Gastrocnemius medialis (tissue), 4 donors: ENCODE data around the gene MRPS2. TPM values are rescaled to one million over a fixed set of nuclear protein-coding genes. Genes with fewer than 3 reads are reported as not detected.

Experiments
- ATAC-seq, 2 donors: fragments of 150-250 bp; one replicate each; pipeline ENCODE4 v1.9.1; 2016
- DNase-seq, 2 donors: peaks; one replicate each; pipeline ENCODE4 v3.0.0-alpha.2; 2019
- H3K27ac ChIP-seq, 4 donors: fragments of 200-600 bp; sonication (generic); 1 replicate in 1 of 4; 2 replicates in 3 of 4; pipeline ENCODE4 v1.5.1; 2016 to 2018; ENCODE audit warnings: mild to moderate bottlenecking in 2 of 4, moderate library complexity in 1 of 4
- H3K27me3 ChIP-seq, 3 donors: fragments of 200-600 bp; sonication (generic) in 2 of 3; 1 replicate in 1 of 3; 2 replicates in 2 of 3; pipeline versions ENCODE4 v1.5.1 to v1.6.0; 2016 to 2019; ENCODE audit warnings: mild to moderate bottlenecking in 1 of 3, moderate library complexity in 1 of 3
- H3K36me3 ChIP-seq, 2 donors: fragments of 200-600 bp; sonication (generic) in 1 of 2; one replicate each; pipeline ENCODE4 v1.5.1; 2017 to 2018
- H3K4me1 ChIP-seq, 2 donors: fragments of 200-600 bp; sonication (generic) in 1 of 2; one replicate each; pipeline ENCODE4 v1.5.1; 2016 to 2017; ENCODE audit warnings: mild to moderate bottlenecking in 2 of 2
- H3K4me3 ChIP-seq, 4 donors: fragments of 200-600 bp; sonication (generic) in 3 of 4; 1 replicate in 1 of 4; 2 replicates in 3 of 4; pipeline ENCODE4 v1.5.1; 2016 to 2019; ENCODE audit warnings: mild to moderate bottlenecking in 2 of 4
- H3K9me3 ChIP-seq, 3 donors: fragments of 200-600 bp; sonication (generic) in 2 of 3; 1 replicate in 1 of 3; 2 replicates in 2 of 3; pipeline ENCODE4 v1.5.1; 2016 to 2019
- POLR2A ChIP-seq, 2 donors: fragments of 450-650 bp; IDR thresholded peaks; one replicate each; pipeline ENCODE4 v1.6.1; 2017; ENCODE audit warnings: antibody characterized with exemption in 2 of 2, mild to moderate bottlenecking in 2 of 2, moderate library complexity in 2 of 2
- in situ Hi-C, 4 donors: fragments of 200-750 bp; cut with MboI; loops; one replicate each; pipeline versions ENCODE4 v1.15.0 to v1.8.0; 2017; ENCODE audit warnings: low sequenced_read_pairs in 4 of 4
- intact Hi-C: fragments of 100-400 bp; cut with DNase I; formaldehyde crosslinking; loops from one replicate; pipeline ENCODE4 v1.15.1; 2023; ENCODE audit warnings: low total_unique reads
- total RNA-seq, 4 donors: library from RNA; depleted of rRNA; stranded (reverse); fragments of >200 nt; gene quantifications; one replicate each; pipeline versions ENCODE4 v1.1.0 to v1.2.3, GENCODE V29; 2016
- TF ChIP-seq, protein P1 (sequence below), 5 experiments: fragments of 450-650 bp in 3 of 5; fragments of 200-600 bp in 2 of 5; sonication (generic) in 2 of 5; IDR thresholded peaks in 4 of 5; conservative IDR thresholded peaks in 1 of 5; 1 replicate in 4 of 5; 2 replicates in 1 of 5; pipeline ENCODE4 v1.5.1; 2016 to 2019; ENCODE audit warnings: antibody characterized with exemption in 5 of 5, mild to moderate bottlenecking in 3 of 5, moderate library complexity in 3 of 5

Gene MRPS2
- total RNA-seq, 4 donors from 2014 or later, result 48.8 to 108 (median 69.5) TPM

DNA sequence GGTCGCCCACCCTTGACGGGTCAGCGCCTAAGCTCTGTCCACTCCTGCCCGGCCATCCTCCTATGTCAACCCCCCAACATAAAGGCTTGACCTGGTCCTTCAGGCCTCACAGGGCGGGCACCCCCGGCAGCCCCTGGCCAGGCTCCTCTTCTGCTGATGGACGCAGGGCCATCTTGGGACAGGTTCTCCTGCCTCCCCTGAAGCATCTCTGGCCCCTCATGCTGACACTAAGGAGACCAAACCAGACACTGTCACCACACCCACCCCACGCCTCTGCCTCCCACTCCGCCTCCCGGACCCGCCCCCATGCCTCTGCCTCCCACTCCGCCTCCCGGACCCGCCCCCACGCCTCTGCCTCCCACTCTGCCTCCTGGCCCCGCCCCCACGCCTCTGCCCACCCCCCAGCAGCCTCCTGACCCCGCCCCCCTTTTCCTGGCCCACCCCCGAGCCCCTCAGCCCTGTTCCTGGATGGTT, 52.3 kb downstream of the MRPS2 start:
- TF ChIP-seq, protein P1, sequence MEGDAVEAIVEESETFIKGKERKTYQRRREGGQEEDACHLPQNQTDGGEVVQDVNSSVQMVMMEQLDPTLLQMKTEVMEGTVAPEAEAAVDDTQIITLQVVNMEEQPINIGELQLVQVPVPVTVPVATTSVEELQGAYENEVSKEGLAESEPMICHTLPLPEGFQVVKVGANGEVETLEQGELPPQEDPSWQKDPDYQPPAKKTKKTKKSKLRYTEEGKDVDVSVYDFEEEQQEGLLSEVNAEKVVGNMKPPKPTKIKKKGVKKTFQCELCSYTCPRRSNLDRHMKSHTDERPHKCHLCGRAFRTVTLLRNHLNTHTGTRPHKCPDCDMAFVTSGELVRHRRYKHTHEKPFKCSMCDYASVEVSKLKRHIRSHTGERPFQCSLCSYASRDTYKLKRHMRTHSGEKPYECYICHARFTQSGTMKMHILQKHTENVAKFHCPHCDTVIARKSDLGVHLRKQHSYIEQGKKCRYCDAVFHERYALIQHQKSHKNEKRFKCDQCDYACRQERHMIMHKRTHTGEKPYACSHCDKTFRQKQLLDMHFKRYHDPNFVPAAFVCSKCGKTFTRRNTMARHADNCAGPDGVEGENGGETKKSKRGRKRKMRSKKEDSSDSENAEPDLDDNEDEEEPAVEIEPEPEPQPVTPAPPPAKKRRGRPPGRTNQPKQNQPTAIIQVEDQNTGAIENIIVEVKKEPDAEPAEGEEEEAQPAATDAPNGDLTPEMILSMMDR (IDR thresholded peaks at IDR 0.05 in 4 of 5, conservative IDR thresholded peaks at IDR 0.05 in 1 of 5), result no peak
- no peak for TF ChIP-seq POLR2A (IDR thresholded peaks at IDR 0.05)
- Histone ChIP-seq H3K27me3 (no peaks in the 10 kb centered on the region), H3K9me3 (no peaks in the 10 kb centered on the region), H3K4me3 (no peak overlapping the region), H3K4me1 (no peaks in the 10 kb centered on the region), H3K27ac (no peak overlapping the region), H3K36me3 (no peaks in the 10 kb centered on the region)
- intact Hi-C loops, result no loop called here
- in situ Hi-C loops, result no loop called here
- DNase-seq (no peak), ATAC-seq (no peak)

Other genes starting within 250 kb of the MRPS2 start
- gene PPP1R26, start 20.9 kb upstream of the MRPS2 start, total RNA-seq, result 1 to 10 TPM; 2.6 to 7.1 (median 5.1) TPM
- gene LCN1, start 20.8 kb downstream of the MRPS2 start, total RNA-seq, result not detected
- gene OBP2A, start 45.4 kb downstream of the MRPS2 start, total RNA-seq, result not detected
- gene PAEP, start 61.1 kb downstream of the MRPS2 start, total RNA-seq, result not detected
- not detected for gene GLT6D1, start 138.9 kb downstream of the MRPS2 start, total RNA-seq
- not detected for gene LCN9, start 162.6 kb downstream of the MRPS2 start, total RNA-seq
- not detected for gene SOHLH1, start 198.8 kb downstream of the MRPS2 start, total RNA-seq
- gene KCNT1, start 201.5 kb downstream of the MRPS2 start, total RNA-seq, result 1 to 10 TPM; 2.3 to 8.7 (median 5.3) TPM